NCI-H2029 (cell line): ENCODE measurements around the gene RASAL1.

Experiments
- DNase-seq: peaks from one replicate; lab custom pipeline; 2025; lab: John Stamatoyannopoulos, UW

The RASAL1 gene

DNA sequence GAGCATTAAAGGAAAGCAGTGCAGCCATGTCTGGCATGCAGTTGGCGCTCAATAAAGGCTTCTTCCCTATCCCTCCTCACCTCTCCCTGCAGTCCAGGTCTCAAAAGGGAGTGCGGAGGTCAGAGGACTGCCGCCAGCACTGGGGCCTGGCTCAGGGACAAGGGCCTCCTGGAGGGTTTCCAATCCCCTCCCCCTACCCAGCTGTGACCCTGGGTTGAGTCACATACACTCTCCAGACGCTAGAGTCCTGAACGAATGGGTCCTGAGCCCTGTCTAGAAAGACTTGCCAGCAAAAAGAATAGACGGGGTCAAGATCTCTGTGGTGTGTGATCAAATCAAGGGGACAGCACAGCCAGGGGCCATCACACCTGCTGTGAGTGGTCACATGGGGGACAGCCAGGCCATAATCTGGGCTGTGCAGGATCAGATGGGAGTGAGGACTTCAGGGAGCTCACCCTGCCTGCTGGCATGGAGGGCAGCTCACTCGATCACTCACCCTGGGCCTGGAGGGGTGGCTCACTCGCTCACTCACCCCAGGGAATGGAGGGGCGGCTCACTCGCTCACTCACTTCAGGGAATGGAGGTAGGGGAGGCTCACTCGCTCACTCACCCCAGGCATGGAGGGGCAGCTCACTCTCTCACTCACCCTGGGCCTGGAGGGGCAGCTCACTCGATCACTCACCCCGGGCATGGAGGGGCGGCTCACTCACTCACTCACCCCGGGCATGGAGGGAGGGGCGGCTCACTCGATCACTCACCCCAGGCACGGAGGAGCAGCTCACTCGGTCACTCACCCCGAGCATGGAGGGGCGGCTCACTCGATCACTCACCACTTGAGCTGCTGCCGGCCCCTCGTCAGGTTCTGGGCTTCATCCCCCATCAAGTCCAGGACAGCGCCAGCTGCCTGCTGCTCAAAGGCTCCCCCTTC, 26.8 kb upstream of the RASAL1 start:
- no peak for DNase-seq

DNA sequence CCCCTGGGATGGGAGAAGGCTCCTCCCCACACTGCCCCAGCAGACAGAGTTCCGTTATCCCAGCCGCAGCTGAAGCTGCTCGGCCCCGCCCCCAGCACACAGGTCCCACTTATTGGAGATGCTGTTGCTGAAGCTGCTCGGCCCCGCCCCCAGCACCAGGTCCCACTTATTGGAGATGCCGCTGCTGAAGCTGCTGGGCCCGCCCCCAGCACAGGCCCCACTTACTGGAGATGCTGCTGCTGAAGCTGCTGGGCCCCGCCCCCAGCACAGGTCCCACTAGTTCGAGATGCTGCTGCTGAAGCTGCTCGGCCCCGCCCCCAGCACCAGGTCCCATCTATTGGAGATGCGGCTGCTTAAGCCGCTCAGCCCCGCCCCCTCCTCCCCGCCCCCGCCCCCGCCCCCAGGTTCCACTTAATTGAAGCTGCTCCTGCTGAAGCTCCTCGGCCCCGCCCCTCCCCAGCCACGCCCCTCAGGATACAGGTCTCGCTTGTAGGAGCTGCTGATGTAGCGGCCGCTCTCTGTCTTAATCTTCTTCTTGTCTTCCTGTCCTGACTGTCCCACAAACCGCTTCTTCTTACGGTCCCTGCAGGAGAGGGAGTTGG, 26.0 kb upstream of the RASAL1 start:
- DNase-seq, result peak; percentile 23

DNA sequence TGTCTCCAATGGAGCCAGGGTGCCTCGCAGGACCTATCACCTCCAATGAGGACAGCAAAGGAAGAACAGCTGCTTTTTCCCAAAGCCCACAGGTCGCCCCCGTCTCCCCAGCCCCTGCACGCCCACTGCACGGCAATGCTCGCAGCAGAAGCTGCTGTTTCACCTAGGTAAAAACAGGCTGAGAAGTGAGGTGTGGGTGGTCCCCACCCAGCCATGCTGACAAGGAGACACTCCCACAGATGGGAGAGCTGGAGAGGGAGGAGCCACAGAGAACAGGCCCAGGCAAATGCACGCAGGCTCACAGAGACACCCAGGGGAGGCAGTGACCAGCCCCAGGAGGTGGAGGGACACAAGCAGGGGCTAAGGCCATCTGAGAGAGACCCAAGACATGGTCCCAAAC, 24.4 kb upstream of the RASAL1 start:
- DNase-seq, result no peak

DNA sequence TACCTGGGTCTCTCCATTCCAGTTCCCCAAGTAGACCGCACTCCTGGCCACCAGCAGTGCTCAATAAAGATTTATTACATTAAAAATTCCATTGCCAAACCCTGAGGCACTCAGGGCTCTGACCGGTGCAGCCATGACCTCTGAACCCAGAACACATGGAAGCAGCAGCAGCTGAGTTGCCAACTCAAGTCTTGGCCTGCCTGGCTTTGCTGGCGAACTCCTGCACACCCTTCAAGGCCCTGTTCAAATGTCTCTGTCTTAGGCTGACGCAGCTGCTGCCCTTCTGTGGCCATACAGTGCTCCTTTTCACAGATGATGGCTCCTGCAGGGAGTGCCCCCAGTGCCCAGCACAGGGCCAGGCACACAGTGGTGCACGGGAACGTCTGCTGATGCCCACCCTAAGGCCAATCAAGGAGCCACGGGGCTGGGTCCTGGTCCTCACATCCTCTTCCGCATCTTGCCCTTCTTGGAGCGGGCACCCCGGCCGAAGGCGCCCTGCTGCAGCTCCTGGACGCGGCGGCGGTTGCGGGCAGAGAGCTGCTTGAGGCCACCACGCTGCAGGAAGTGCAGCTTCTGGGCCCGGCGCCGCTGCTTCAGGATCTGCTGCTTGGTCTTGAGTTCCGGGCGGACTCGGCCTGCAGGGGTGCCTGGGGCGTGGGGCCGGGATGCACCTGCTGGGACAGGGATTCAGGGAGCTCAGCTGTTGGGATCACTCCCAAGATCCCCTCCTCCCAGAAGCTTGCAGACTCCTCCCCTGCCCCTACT, 23.1 kb upstream of the RASAL1 start:
- DNase-seq, result no peak

DNA sequence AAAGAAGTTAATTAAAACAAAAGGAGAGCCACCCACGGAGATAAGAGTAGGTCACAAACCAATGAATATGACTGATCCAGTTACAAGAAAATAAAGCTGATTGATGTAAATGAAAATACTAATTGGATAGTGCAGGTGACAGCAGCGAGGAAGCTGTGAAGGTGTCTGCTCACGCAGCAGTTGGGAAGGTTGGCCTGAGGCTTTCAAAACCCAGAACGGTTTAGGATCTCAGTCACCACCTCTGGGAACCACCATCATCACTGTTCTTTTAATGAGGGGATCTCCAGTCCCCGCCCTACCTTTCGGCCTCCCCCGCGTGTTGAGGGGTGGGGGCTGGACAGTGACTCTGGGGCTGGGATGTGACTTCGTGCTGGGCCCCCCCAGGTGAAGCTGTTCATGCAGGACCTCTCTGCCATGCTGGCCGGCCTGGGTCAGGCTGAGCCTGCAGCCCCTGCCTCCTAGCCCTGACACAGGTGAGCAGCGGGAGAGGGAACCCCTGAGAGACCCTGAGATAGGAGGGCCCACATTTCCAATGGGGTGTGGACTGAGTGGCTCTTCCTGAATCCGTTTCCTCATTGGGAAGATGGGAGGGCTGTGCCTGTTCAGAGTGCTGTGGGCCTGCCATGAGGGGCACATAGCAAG, 21.8 kb upstream of the RASAL1 start:
- no peak for DNase-seq

DNA sequence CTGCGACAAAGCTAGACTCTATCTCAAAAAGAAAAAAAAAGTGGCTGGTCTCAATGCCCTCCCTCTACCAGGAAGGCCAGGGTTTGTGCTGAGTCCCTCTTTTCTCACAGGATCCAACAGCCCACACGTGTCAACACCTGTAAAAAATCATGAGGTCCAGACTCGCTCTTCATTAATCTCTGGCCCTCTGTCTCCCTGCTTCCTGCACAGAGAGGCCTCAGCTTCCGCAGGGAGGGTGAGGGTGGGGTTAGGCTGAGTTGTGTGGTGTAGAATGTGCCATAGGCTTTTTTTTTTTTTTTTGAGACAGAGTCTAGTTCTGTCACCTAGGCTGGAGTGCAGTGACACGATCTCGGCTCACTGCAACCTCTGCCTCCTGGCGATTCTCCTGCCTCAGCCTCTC, 20.1 kb upstream of the RASAL1 start:
- no peak for DNase-seq

DNA sequence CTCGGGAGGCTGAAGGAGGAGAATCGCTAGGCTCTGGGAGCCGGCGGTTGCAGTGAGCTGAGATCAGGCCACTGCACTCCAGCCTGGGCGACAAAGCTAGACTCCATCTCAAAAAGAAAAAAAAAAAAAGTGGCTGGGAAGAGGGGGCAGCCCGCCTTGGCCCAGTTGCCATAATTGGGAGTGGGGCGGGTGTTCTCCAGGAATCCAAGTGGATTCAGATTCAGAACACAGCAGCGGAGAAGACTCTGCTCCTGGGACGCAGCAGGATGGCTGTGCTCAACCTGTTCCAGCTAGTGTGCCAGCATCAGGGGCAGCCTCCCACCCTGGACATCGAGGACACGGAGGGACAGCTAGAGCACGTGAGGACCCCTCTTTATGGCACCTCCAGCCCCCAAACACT, 19.5 kb upstream of the RASAL1 start:
- DNase-seq, result no peak

DNA sequence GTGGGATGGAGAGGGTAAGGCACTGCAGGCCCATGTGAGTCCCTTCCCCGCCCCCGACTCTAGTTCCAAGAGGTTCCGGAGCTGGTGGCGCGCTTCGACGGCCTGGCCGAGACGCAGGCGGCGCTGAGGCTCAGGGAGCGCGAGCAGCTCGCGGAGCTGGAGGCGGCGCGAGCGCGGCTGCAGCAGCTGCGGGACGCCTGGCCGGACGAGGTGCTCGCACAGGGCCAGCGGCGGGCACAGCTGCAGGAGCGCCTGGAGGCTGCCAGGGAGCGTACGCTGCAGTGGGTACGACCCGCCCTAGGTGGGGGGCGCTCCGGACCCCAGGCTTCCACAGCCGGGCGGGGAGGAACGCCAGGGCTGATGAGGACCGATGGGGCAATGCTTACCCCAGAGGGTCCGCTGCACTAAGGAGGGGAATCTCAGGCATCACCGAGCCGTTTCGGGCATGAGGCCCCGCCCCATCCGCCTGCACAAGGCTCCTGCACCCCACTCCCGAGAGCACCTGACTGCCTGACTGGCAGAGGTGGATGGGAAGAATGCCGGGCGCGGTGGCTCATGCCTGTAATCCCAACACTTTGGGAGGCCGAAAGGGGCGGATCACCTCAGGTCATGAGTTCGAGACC, 18.9 kb upstream of the RASAL1 start:
- DNase-seq, result peak; percentile 12

DNA sequence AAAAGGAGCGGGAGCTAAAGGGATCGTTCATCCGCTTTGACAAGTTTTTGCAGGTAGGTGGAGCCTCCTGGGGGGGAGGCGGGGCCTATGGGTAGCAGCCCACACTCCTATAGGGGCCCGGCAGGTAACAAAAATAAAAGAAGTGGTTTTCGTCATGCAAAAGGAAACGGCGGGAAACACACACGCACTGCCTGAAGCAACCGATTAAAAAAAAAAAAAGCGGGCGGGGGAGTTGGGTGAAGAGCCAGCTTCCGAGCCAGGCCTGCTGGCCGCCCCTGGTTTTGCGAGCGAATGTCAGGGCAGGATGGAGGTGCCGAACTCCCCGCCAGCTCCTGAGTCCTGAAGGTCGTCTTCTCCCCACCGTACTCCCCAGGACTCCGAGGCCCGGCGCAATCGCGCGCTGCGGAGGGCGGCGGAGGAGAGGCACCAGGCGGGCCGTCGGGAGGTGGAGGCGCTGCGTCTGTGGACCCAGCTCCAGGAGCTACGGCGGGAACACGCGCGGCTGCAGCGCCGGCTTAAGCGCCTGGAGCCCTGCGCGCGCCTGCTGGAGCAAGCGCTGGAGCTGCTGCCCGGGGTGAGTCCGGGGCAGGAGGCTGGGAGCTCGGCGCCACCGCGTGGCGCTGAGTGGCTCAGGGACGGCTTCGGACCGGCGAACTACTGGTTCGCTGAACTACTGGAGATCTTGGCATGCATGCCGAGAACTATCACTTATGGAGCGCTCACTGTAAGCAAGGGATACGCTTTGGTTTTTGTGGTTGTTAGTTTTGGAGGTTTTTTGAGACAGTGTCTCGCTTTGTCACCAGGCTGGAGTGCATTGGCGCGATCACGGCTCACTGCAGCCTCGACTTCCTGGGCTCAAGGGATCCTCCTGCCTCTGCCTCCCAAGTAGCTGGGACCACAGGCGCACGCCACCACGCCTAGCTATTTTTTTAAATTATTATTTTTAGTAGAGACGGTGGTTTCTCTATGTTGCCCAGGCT, 17.6 kb upstream of the RASAL1 start:
- DNase-seq, result peak; percentile 69

DNA sequence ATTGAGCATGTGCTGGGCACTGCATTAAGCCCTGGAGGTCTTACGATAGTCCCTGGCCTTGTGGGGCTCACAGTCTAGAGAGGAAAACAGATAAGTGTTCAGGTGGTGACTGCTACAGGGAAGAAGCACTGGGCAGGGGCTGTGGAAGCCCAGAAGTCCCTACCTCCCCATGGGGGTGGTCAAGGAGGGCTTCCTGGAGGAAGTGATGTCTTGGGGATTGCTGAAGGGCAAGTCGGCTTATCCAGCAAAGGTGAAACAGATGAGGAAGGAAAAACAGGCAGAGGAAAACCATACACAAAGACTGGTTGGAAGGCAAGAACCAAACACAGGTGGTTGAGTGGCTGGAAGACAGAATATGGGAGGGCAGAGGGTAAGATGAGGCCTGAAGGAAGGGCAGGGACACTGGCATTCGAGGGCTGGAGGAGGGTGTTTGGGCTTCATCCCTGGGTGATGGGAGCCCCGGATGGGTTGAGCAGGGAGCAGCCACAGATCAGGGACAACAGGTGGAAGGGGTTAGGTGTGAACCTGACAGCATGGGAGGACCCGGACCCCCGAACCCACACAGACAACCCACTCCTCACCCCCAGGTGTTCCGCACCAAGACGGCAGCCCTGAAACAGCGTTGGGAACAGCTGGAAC, 16.8 kb upstream of the RASAL1 start:
- no peak for DNase-seq

DNA sequence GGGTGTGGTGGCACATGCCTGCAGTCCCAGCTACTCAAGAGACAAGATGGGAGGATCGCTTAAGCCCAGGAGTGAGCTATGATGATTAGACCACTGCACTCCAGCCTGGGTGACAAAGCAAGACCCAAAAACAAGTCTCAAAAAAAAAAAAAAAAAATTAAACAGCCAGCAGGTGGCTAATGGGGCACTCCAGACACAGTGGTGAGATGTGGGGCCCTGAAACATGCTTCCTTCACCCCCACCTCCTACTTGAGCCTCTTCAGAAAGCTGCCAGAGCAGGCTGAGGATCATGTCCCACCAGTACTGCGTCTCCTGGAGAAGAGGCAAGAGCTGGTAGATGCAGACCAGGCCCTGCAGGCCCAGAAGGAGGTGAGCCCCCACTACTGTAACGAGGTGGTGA, 16.1 kb upstream of the RASAL1 start:
- no peak for DNase-seq

DNA sequence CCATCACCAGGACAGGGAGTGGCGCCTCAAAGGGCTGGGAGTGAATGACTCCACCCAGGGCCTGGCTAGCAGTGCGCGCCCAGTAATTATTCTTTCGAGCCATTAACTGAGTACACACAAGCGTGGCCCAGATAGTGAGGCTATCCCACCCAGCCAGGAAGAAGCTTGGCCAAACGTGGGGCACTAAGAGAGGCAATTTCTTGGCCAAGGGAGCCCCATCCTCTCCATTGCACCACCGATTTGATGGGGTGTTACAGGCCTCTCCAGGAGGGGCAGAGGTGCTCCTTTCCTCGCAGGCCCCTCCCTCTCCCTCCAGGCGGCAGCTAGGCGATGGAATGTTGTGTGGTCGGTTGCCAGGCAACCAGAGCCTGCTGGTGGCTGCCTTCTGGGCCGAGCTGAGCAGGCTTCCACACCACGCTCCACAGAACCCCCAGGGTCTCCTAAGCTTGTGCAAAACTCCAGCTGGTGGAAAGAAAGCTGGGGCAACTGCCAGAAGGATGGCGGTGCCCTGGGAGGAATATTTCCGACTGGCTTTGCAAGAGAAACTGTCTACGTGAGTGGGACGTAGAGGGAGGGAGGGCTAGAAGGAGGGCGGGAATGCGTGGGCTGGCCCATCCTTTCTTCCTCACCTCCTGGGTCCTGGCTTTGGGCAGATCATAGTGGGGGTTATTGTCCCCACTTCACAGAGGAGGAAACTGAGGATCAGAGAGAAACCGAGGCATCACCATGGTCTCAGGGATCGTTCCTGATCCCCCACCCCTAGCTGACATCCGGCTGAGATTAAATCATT, 14.0 kb upstream of the RASAL1 start, which contains the start of gene CFAP73:
TSS of gene CFAP73 (plus strand) at position 364 of the 790 bp plus-strand sequence. CDS start at position 498, 134 bp downstream.
- peak; percentile 63 for DNase-seq

DNA sequence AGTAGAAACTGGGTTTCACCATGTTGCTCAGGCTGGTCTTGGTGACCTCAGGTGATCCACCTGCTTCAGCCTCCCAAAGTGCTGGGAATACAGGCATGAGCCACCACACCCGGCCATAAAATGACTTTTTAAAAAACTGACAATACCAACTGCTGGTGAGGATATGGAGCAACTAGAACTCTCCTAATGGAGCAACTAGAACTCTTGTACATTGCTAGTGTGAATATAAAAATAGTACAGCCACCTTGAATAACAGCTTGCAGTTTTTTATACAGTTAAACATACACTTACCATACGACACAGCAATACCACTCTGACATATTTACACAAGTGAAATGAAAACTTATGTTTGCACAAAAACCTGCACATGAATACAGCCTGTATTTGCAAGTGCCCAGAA, 11.4 kb upstream of the RASAL1 start:
- DNase-seq, result no peak

DNA sequence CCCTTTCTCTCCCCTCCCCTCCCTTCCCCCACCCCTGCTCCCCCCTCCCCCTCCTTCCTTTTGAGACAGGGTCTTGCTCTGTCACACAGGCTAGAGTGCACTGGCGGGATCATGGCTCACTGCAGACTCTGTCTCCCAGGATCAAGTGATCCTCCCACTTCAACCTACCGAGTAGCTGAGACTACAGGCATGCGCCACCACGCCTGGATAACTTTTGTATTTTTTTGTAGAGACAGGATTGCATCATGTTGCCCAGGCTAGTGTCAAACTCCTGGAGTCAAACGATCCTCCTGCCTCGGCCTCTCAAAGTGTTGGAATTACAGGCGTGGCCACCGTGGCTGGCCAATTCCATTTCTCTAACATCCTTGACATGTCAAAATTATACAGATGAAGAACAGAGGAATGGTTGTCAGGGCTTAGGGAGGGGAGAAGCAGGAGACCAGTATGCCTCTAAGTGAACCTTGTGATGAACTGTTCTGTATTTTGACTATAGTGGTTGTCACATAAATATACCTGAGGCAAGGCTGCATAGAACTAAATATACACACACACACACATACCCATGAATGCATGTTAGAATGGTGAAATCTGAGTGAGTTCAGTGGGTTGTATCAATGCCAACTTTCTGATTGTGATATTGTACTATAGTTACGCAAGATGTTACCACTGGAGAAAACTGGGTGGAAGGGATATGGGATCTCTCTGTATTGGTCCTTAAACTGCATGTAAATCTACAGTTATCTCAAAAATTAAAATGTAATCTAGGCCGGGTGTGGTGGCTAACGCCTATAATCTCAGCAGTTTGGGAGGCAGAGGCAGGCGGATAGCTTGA, 10.4 kb upstream of the RASAL1 start:
- no peak for DNase-seq

DNA sequence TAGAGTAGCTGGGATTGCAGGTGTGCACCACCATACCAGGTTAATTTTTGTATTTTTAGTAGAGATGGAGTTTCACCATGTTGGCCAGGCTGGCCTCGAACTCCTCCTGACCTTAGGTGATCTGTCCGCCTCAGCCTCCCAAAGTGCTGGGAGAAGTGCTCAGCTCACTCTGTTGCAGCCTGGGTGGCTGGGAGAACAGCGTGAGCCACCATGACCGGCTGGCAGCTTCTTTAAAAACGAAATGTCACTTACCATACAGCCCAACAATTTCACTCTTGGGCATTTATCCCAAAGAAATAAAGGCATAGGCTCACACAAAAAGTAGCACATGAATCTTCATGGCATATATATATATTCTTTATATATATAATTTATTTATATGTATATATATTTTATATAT, 9.2 kb upstream of the RASAL1 start:
- no peak for DNase-seq

DNA sequence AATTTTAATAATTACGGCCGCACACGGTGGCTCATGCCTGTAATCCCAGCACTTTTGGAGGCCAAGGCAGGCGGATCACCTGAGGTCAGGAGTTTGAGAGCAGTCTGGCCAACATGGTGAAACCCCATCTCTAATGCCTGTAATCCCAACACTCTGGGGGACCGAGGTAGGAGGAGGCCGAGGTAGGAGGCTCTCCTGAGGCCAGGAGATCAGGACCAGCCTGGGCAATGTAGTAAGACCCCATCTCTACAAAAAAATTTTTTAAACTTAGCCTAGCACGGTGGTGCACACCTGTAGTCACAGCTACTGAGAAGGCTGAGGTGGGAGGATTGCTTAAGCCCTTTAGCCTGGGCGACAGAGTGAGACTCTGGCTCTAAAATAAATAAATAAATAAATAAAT, 8.4 kb upstream of the RASAL1 start:
- no peak for DNase-seq

DNA sequence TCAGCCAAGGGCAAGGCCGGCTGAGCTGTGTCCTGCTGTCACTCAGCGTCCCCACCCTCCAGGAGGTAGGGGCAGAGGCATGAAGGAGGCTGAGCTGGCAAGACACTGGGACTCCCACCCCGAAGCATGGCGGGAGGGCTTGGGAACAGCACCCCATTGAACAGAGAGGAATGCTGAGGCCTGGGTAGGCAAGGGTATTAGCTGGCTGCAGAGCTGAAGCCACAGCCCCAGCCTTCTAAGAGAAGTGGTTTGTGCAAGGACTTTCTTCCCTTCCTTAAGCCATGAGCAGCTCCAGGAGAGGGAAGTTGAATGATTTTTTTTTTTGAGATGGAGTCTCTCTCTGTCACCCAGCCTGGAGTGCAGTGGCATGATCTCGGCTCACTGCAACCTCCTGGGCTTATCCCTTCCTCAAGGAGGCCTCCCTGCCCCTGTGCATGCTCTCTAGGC, 7.3 kb upstream of the RASAL1 start:
- DNase-seq, result no peak
